NCI-H146 treated with DMSO at 0.1 percent for 48 hours (cell line): Measurements from ENCODE around the gene EPB41L4A.
"Not testable (repeated sequence)": the region's sequence is repeated elsewhere in the genome, so short reads cannot be mapped to it uniquely, and the experiment has no call there.

Experiments
- DNase-seq: peaks from one replicate; lab custom pipeline; 2025; ENCODE audit not compliant: unreplicated experiment; lab: John Stamatoyannopoulos, UW

EPB41L4A gene

DNA sequence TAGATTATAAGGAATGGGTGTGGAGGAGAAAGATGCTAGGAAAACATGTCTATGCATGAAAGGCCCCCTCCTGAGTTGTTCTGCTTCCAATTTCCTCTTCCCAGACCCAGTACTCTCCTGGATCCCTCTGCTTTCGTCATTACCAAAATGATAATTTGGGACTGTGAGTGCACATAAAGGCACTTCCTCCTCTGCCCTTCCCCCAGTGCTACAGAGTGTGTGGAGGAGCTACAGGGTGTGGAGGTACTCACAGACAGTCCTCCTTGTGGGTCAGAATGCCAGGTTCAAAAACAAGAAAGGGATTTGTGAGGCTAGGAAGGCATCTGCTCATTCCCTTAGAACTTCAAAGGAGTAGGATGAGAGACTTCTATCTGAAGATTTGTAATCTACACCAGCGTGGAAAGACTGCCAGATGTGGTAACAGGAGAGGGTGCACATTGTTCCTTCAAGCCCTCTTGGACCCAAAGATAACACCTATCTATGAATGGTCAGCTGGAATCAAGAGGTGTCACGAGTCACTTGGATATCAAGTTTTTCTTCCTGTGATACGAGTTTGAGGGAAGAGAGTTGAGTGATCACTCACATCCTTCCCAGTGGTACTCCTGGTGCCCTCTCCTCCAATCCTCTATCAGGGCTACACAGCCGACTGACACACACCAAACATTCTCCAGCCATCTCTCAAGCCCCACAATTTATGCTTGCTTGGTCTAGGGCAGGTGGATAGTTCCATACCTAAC lies 201.1 kb downstream of the EPB41L4A start:
- no peak for DNase-seq

DNA sequence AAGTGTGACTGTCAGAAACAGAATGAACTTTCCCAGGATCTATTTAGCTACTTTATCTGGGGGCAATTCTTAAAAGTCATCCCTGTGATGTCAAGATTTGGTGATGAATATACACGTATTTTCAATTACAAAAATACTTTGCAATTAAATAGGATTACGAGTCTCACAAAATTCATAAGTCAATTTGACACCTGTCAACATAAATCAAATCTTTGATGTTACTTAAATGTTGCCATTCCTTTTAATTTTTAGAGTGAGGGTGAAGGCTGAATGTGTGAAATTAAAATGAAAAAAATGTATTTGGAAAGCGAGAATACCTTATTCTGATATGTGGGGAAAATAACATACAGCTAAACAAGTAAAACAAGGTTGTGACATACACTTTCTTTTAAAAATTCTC lies 202.9 kb downstream of the EPB41L4A start:
- DNase-seq = no peak

DNA sequence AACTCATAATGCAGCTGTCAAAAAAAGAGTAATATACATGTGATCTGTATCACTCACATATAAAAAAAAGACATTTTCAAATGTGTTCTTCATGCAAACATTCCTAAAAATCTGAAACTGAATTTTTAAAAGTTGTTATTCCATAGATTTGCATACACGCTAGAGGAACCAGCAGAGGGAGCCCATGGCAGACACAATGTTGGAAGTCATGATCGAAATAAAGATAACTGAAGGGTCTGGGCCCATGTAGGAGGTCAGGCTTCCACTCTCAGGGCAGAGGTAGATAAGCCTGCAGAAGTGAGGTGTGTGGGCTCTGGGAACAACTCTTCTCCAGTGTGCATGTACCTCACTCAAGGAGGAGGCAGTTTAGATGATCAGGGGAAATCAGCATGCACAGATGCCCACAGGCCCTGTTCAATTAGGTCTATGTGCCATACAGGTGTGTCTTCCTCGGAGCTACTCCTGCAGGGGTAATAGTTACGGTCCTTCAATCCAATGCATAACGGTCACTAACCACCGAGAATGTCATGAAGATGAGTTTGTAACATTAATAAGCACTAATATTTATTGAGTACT lies 208.6 kb downstream of the EPB41L4A start:
- no peak for DNase-seq

DNA sequence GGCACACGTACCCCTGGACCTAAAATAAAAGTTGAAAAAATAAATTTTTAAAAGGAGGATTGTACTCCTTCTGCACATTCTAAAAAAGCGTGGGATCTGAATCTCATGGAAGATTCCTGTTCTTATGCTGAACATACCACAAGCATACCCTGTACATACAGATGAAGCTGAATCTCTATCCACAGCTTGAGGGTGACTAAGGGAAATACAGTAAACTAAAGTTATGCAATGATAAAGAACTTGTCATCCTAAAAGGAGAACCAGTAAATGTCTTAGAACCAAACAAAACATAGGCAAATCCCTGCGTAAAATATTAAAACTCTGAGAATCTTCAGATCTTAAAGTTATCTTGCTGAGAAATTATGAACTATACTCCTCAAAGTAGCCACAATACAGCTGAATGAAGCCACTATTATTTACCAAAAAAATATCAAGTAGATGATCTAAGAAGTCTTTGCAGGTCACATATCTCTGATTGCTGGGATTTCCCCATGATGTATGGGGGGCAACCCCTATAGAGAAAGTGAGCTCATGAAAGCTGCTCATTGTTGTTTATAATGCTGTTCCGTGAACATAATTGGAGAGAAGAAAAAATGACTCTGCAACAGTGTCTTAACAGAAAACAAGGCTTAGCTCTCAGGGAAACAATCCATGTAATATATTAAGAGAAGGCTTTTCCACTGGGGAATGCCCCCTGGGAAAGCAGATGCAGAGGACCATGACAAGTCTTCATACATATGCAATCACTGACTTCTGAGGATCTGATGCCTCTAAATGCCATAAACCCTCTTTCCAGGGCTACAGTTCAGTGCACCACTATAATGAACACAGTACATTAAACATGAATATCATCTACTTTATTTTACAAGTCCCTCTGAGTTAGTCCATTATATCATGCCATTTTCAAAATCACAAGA lies 210.1 kb downstream of the EPB41L4A start:
- no peak for DNase-seq

DNA sequence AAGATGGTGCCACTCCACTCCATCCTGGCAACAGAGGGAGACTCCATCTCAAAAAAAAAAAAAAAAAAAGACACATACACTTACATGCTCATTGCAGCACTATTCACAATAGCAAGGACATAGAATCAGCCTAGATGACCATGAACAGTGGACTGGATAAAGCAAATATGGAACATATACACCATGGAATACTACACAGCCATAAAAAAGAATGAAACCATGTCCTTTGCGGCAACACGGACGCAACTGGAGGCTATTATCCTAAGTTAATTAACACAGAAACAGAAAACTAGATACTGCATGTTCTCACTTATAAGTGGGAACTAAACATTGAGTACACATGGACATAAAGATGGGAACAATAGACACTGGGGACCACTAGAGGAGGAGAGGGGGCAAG lies 210.9 kb downstream of the EPB41L4A start:
- not testable (repeated sequence) for DNase-seq

DNA sequence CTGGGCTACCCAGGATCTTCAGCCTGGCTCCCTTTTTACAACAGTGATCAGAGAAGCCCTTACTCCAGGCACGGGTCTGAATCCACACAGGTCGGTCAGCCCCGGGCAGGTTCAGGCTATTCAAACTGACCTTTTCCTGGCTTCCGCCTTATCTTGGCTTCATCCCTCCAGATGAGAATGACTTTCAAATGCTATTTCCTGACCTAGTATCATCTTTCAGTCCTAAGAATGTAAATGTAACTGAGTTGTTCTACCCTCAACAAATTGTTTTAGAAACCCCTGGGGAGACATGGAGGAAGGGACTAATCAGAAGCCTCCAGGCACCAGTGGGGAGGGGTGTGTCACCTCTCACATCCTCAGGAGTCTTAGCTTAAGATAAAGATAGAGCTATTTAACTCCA lies 213.2 kb downstream of the EPB41L4A start:
- DNase-seq = no peak

DNA sequence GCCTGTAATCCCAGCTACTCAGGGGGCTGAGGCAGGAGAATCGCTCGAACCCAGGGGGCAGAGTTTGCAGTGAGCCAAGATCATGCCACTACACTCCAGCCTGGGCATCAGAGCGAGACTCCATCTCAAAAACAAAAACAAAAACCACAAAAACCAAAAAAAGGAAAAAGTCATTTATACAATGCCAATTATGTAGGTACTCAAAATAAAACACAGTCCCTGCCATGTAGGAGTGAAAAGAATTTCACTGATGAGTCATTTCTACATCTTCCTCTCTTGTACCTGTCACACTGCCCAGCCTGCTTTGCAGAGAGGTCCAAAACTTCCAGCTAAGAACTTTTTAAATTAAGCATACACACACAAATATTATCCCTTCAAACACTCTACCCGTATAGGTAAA lies 215.8 kb downstream of the EPB41L4A start:
- no peak for DNase-seq

DNA sequence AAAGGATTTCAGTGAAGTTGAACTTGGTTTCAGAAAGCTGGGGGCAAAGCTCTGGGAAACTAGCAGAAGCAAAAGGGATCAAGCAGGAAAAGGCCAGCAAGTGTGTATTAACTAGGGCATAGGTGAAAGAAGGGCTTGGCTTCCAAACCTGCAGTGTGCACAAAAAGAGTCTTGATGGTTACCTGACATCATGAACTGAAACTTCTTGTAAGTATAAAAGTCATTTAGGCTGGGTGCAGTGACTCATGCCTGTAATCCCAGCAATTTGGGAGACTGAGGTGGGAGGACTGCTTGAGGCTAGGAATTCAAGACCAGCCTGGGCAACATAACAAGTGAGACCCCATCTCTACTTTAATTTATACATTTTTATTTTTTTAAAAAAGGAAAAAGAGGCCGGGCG lies 216.4 kb downstream of the EPB41L4A start:
- DNase-seq = no peak

DNA sequence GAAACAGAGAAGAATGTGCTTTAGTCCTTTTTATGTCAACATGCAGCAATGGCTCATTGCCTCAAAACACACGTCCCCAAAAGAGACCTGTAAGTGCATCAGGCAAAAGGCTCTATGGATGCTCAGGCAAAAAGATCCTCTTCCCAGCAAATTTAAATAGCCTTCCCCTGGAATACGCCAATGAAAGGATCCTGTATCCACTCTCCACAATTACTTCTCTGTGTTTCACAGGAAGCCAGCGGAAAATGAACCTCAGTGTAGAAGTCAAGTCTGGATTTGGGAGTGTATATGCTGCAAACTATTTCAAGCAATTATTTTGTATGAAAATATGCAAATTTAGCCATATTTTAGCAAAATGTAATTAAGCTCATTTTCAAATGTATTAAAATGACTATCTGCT lies 217.9 kb downstream of the EPB41L4A start:
- DNase-seq = no peak

DNA sequence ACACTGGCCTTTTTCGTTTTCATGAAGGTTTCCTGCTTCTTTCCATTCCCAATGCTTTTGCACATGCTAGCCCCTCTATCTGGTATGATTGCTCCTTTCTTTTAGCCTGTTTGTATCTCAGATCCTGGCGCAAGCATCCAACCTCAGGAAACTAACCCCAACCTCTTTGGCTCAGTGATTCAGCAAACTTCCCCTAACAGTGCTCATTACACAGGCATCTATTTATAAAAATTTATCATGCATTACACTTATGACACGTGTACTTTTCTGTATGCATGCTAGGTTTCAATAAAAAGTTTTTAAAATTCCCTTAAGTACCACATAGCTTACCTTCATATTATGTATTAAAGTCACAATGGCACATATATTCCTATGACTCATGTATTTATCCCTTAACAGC lies 218.9 kb downstream of the EPB41L4A start:
- no peak for DNase-seq

DNA sequence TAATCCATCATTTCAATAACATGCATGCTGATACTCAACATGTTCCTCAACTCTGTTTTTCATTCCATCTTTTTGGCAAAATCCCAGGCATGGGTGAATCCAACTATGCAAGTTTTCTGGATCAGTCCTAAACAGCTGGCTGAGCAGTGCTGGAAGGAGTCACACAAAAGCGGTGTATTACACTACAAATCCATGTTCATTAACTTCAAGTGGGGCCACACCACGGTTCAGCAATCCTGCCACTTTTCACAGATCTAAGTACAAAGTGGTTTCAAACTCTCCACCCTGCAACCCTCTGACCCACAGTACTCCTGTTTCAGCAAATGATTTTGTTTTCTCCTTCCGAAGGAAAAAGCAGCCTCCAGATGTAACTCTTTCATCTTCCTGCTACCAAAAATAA lies 222.5 kb downstream of the EPB41L4A start:
- no peak for DNase-seq

DNA sequence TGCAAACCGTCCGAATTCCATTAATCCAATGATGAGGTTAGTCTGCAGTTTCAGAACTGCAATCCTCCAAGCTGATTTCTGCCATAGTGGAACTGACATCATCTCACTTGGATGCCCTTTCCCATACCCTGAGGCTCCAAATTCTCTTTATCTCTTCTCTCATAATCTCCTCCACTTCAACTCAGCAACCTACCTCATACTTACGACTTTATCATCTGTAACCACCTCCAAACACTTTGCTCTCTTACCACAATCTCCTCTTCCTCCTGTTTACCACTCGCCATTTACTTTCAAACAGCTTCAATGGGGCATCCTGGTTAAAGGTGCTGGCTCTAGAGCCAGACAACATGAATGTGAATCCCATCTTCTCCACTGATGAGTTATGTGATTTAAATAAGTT lies 223.2 kb downstream of the EPB41L4A start:
- no peak for DNase-seq

DNA sequence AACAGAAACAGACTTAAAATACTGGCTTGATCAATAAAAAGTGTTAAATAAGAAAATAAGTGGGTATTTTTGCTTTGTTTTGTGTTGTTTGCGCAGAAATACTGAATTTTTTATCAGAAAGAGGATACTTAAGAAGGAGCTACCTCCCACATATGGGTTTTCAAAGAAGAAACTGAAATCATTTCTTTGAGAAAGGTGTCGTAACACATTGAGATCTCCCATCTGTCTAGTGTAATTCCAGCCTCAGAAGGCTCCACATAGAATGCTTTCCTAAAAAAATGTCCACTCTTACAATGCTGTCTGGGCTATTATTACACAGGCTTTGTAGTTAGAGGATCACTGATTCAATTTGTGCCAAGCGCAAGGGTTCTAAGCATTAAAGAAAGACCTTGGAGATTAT lies 226.2 kb downstream of the EPB41L4A start:
- DNase-seq = no peak

DNA sequence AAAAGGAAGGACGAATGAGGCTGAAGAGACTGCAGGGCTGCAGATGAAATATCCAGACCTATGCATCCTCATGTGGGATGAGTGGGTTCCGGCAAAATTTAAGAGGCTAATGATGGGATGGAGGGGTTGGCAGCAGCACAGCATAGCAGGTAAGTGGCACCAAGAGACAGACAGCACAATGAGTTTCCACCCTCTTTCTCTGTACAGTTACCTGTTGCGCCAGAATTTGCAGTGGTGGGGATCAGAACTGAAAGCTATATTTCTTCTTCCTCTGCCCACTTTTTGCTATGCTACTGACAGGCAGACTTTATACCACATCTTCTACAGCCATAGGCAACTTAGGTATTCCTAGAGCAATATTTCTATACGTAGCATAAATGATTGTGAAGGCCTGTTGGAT lies 227.0 kb downstream of the EPB41L4A start:
- DNase-seq = no peak

DNA sequence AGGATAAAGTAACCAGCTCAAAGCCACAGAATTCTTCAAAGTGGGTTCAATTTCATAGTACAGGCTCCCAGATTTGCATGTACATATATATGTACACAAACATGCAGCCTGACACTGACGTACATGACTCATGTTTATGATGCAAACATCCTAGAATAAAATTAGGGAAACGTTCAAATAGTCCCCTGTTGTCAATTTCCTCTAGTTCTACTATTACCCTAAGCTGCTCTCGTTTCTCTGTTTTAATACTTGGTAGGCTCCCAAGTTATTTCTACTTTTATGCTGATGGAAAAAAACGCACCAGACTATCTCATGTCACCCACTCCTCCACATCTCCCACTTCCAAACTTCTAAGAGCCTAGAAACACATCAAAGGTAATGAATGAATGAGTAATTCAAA lies 229.7 kb downstream of the EPB41L4A start:
- no peak for DNase-seq

DNA sequence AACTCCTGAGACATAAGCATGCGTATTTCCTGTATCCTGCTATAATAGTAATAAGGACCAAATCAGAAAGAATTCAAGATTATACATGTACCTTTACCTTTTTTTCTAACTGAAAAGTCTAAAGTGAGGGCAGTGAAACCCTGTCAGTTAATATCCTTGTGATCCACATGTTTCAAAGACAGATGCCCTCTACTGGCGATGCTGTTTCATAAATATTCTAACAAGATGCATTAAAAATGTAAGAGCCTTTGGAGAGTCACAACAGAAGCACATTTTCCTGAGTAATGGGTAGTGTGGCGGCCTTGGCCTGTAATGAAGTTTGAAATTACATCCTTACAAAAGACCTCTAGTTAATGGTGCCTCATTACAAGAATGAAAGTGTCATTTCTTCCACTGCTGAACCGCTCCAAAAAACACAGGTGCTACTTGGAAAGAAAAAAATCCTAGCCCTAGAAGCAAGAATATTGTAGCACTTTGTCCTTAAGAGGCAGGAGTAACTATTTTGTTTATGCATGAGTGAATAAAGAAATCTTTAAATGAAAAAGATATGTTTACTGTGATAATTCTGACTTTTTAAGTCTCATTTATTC lies 232.6 kb downstream of the EPB41L4A start:
- DNase-seq = peak; percentile 27

DNA sequence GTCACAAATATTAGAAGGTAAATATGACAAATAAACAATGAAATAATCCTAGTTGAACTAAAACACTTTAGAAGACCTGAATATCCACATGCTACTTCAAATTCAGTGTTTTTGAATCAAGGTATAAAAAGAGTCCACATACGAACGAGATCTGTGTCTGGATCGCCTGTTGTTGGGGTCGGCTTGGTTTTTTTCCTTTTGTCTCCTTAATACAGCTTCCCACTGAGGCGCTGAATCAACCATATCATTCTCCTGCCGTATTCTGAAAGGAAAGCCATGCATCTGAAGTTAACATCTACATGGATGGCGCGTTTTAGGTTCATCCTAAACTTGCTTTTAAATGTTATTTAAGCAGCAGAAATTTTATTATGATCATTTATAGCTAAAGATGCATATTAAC lies 235.2 kb downstream of the EPB41L4A start:
- no peak for DNase-seq

DNA sequence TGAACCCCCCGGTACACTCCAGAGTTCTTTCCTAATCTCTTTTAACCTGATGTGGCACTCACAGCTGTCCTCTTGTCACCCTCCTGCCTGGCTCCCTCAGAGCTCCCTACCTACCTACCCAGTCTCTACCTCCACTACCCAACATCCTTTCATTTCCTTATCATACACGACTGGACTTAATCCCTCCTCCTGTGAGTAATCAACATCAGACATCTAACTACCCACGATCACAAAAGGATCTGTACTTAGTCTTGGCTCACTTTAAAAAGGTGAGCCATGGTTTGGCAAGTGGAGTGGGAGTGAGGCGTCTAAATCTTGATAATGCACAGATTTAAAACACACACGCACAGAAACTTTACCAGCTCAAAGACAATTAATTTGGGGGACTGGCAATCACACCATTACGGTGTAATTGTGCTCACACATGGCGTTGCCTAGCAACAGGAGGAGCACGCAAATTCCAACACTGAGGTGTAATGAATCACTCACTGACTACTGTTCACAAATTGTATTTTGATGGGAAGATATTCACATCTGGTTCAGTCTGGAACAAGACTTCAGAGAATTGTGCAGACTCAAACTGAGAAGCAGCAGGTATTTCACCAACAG lies 235.9 kb downstream of the EPB41L4A start:
- peak; percentile 33 for DNase-seq

DNA sequence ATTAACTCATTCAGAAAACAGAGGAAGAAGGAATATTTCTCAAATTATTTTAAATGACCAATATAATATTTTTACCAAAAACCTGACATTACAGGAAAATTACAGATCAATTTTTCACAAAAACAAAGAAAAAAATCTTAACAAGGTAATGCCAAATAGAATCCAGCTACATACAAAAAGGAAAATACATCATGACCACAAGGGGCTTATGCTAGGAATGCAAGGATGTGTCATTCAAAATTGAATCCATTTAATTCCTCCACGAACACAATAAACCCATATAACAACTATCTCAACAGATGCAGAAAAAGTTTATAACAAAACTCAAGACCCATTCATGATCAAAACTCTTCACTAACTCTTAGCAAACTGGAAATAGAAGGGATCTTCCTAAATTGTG lies 239.8 kb downstream of the EPB41L4A start:
- DNase-seq = no peak

DNA sequence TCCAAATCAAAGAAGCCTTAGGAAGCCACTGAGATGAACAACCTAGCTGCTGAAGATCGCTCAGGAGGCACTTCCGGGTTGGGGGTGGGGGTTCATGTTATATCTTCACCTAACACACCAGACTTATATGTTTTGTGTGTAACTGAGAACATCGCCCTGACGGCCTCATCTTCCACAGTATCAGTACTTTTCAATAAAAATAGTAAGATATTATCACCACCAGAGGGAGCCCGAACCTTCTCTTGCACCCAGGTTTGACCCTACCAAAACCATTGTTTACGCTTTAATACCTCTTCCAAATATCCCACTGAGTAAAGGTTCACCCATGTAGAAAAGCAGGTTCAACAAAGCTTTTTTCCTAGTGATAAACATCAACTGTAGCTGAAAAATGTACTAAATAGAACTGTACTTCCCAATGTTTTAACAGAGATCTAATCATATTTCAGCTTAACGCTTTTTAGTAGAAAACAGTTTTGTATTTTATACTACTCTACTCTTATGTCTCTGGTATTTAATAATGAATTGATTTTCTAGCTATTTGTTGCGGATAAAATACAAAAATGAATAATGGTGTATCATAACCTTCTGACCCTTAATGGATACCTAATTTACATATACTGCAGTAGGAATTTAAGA lies 244.0 kb downstream of the EPB41L4A start:
- DNase-seq = peak; percentile 57
